GM12878 (cell line): ENCODE data around the gene DIAPH1. TPM values are rescaled to one million over a fixed set of nuclear protein-coding genes. Genes with fewer than 3 reads are reported as not detected.
A peak's percentile ranks its signal among the peaks of the same experiment; 100 is the strongest.

Experiments
- ATAC-seq: fragments of 200-7000 bp; cut with Tn5 transposase; 3 replicates; pipeline ENCODE4 v1.9.1; 2020; ENCODE audit warnings: mild to moderate bottlenecking, moderate library complexity
- BruUV-seq: library from RNA; stranded (reverse); fragments of 400-500 nt; replicated peaks from 2 replicates; lab custom pipeline; 2021; lab: Mats Ljungman, UMichigan
- CTCF ChIA-PET: fragments of 300-600 bp; sonication (Branson Sonifier 250); formaldehyde crosslinking; extraction: SDS; loops from one replicate; lab custom pipeline; 2021; ENCODE audit warnings: inconsistent platforms; lab: Yijun Ruan, JAX
- POLR2A ChIA-PET: fragments of 350-600 bp; formaldehyde crosslinking; extraction: SDS; loops from one replicate; lab custom pipeline; 2021; ENCODE audit warnings: inconsistent platforms; lab: Charles Lee
- RAD21 ChIA-PET: fragments of 300-600 bp; sonication (Branson Sonifier 250); formaldehyde crosslinking; loops from one replicate; lab custom pipeline; 2023; ENCODE audit warnings: antibody characterized with exemption; ENCODE audit not compliant: unreplicated experiment; lab: Charles Lee
- SMC1A ChIA-PET: fragments of 300-600 bp; sonication (Branson Sonifier 250); formaldehyde crosslinking; loops from one replicate; lab custom pipeline; 2023; ENCODE audit not compliant: unreplicated experiment, uncharacterized antibody; lab: Charles Lee
- DNase-seq: peaks from one replicate; pipeline ENCODE4 v3.0.0-alpha.2; 2011; ENCODE audit warnings: low read depth, low spot score
- FAIRE-seq: peaks from 3 replicates; lab custom pipeline; 2011; peaks lifted over from hg19 to GRCh38; lab: Jason Lieb, UNC
- H2AFZ ChIP-seq: 2 replicates; pipeline ENCODE4 v1.6.0; 2011; ENCODE audit warnings: low read depth, low read length, control low read depth; ENCODE audit not compliant: control insufficient read depth
- H3K27ac ChIP-seq: 2 replicates; pipeline ENCODE4 v1.5.1; 2011; ENCODE audit warnings: control low read depth; ENCODE audit not compliant: control insufficient read depth, insufficient read depth
- H3K27me3 ChIP-seq, 2 experiments: replicated peaks in 1 of 2; 2 replicates each; pipeline versions ENCODE4 v1.6.0 to v1.6.1; 2011; ENCODE audit warnings: low read length in 1 of 2; ENCODE audit not compliant: control insufficient read depth in 2 of 2, insufficient read depth in 2 of 2
- H3K36me3 ChIP-seq, 2 experiments: 2 replicates each; pipeline ENCODE4 v1.5.1; 2011; ENCODE audit warnings: low read length in 1 of 2; ENCODE audit not compliant: control insufficient read depth in 2 of 2, insufficient read depth in 2 of 2
- H3K4me1 ChIP-seq: 2 replicates; pipeline ENCODE4 v1.6.1; 2011; ENCODE audit warnings: mild to moderate bottlenecking, low read length, moderate library complexity, mixed read lengths; ENCODE audit not compliant: control insufficient read depth, insufficient read depth
- H3K4me2 ChIP-seq: 2 replicates; pipeline ENCODE4 v1.6.0; 2011; ENCODE audit warnings: control low read depth; ENCODE audit not compliant: control insufficient read depth, insufficient read depth
- H3K4me3 ChIP-seq: fragments of 200-600 bp; sonication (generic); 2 replicates; pipeline ENCODE4 v1.5.1; 2016
- H3K79me2 ChIP-seq: 2 replicates; pipeline ENCODE4 v1.6.0; 2011; ENCODE audit warnings: low read length; ENCODE audit not compliant: control insufficient read depth, insufficient read depth
- H3K9ac ChIP-seq: 2 replicates; pipeline ENCODE4 v1.8.0; 2011; ENCODE audit warnings: low read length, control low read depth, mixed read lengths; ENCODE audit not compliant: control insufficient read depth, insufficient read depth
- H3K9me3 ChIP-seq: replicated peaks from 3 replicates; pipeline ENCODE4 v1.5.1; 2011; ENCODE audit warnings: mild to moderate bottlenecking, low read length; ENCODE audit not compliant: control insufficient read depth, insufficient read depth
- H4K20me1 ChIP-seq: 2 replicates; pipeline ENCODE4 v1.6.0; 2011; ENCODE audit not compliant: control insufficient read depth, insufficient read depth
- CBFB ChIP-seq: IDR thresholded peaks from 2 replicates; pipeline ENCODE4 v1.6.1; 2016; ENCODE audit warnings: antibody characterized with exemption, low read depth
- CREM ChIP-seq: IDR thresholded peaks from 2 replicates; pipeline ENCODE4 v1.6.1; 2014; ENCODE audit warnings: antibody characterized with exemption, low read depth
- EED ChIP-seq: sonication (generic); IDR thresholded peaks from 2 replicates; pipeline ENCODE4 v1.6.1; 2016; ENCODE audit warnings: antibody characterized with exemption, low read depth
- EGR1 ChIP-seq, 2 experiments: IDR thresholded peaks; 1 replicate in 1 of 2; 2 replicates in 1 of 2; pipeline ENCODE4 v1.6.1; 2011 to 2012; ENCODE audit warnings: low read depth in 2 of 2, low read length in 2 of 2, borderline replicate concordance in 1 of 2, mild to moderate bottlenecking in 1 of 2, moderate library complexity in 1 of 2
- ETV6 ChIP-seq, 2 experiments: fragments of 450-650 bp in 1 of 2; IDR thresholded peaks in 1 of 2; conservative IDR thresholded peaks in 1 of 2; 2 replicates each; pipeline ENCODE4 v1.6.1; 2014; ENCODE audit warnings: antibody characterized with exemption in 1 of 2, borderline replicate concordance in 1 of 2, low read depth in 1 of 2, mild to moderate bottlenecking in 1 of 2, moderate library complexity in 1 of 2
- NR2C1 ChIP-seq: fragments of 450-650 bp; IDR thresholded peaks from 2 replicates; pipeline ENCODE4 v1.6.1; 2017; ENCODE audit warnings: antibody characterized with exemption, mild to moderate bottlenecking, moderate library complexity
- POLR2A ChIP-seq: IDR thresholded peaks from 2 replicates; pipeline ENCODE4 v1.6.1; 2011; ENCODE audit warnings: low read depth, mild to moderate bottlenecking, low read length
- WGBS: methylation state at CpG from one replicate; pipeline ENCODE4 v1.1.6; 2016; ENCODE audit warnings: low lambda C conversion rate; ENCODE audit not compliant: insufficient replicate concordance, insufficient coverage; ENCODE audit errors: missing lambda C conversion rate; 5-methylcytosine and 5-hydroxymethylcytosine counted together
- in situ Hi-C: fragments of 300-500 bp; cut with MboI; formaldehyde crosslinking; loops from 9 replicates; pipeline ENCODE4 v1.14.3; 2018; ENCODE audit warnings: mixed read lengths
- intact Hi-C: fragments of 100-400 bp; cut with micrococcal nuclease; formaldehyde crosslinking; loops from one replicate; pipeline ENCODE4 v1.14.2; 2022; ENCODE audit not compliant: unreplicated experiment
- polyA plus RNA-seq, 11 experiments: library from polyadenylated mRNA; depleted of rRNA in 4 of 11; unstranded in 6 of 11; stranded (reverse) in 5 of 11; fragments of >200 nt; fragmentation: Nextera tagmentation in 4 of 11; fragmentation: Illumina TruSeq in 1 of 11; extraction: Ambion mirVana in 4 of 11; extraction: Trizol in 1 of 11; gene quantifications; 1 replicate in 1 of 11; 2 replicates in 10 of 11; pipeline versions ENCODE4 v1.2.1 to v1.2.3, GENCODE V29; 2011 to 2016; ENCODE audit warnings: inconsistent platforms in 2 of 11, missing spikeins in 2 of 11, low read depth in 1 of 11
- total RNA-seq, 4 experiments: library from RNA; depleted of rRNA in 3 of 4; stranded (reverse); fragments of >200 nt in 3 of 4; fragmentation: Illumina TruSeq in 1 of 4; extraction: Trizol in 1 of 4; gene quantifications; 2 replicates each; pipeline versions ENCODE4 v1.2.1 to v1.2.3, GENCODE V29; 2013 to 2021

The DIAPH1 gene
- total and polyA plus RNA-seq, 10 of the 15 experiments (the other 5 are each of a cell fraction or from before 2014, with no cell fraction given): 37.8 to 168 (median 59.0) TPM

DNA sequence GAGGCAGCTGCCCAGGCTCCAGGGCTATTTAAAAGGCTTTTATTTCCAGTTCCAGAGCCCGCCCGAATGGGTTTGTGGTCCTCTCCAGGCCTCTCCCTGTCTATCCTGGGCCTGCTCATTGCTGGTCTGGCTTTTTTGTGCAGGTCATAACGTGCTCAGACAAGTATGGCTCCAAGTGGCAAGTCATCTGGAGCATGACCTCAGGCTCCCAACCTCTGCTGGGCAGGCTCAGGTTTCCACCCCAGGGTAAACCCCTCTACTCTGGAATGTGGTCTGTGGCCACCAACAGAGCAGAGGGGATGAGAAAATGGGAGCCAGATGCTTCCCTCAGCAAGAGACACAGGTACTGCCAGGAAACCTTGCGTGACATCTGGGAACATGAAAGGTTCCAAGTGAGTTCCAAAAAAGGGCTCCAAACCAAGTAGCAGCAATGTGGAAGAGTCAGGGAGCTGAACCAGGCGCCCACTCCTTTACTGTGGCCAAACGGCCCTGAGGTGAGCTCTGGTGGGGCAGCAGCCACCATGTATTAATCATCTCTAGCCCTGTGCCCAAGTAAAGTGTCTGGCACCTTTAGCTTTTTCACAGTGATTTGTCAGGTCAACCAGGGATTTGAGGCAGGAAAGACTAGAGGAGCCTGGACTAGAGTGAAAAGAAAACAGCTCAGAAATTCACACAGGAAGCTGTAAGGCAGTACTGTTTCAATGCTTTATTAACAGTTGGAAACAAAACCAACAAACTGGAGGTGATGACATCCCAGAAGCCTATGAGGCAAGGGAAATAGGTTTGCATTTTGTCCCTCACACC is 104.3 kb downstream of the DIAPH1 start:
- Histone ChIP-seq H3K27me3 (no peaks in the 10 kb centered on the region), H3K27ac (peak overlapping the region; percentile 90), H3K4me2 (peak overlapping the region; percentile 89), H3K79me2 (peaks cover 14% of the 10 kb centered on the region), H3K36me3 (peaks cover 12 to 23% of the 10 kb centered on the region in 2 experiments), H4K20me1 (no peaks in the 10 kb centered on the region), H3K4me3 (peak overlapping the region; percentile 69; the same call in 1 of the 2 replicates), H3K9me3 (no peaks in the 10 kb centered on the region), H3K9ac (no peak overlapping the region), H2AFZ (no peak overlapping the region), H3K4me1 (peaks cover 58% of the 10 kb centered on the region)
- BruUV-seq: no TSS peak
- POLR2A ChIA-PET: interaction anchor here (0.8 to 2.5 kb wide), 6 partner anchors 9 to 39 kb away, joined by 3 to 10 read pairs (median 4); no protein-coding TSS in a partner anchor
- ATAC-seq: peak; percentile 5
- TF ChIP-seq ETV6 (conservative IDR thresholded peaks at IDR 0.05 in 1 of 2, IDR thresholded peaks at IDR 0.05 in 1 of 2; ENCODE audit: borderline replicate concordance in 1 of 2, low read depth in 1 of 2): no peak
- TF ChIP-seq EED: peak; percentile 54
- TF ChIP-seq NR2C1: no peak
- TF ChIP-seq POLR2A: peak; percentile 13; the same call in 1 of the 2 replicates
- TF ChIP-seq EGR1 (IDR thresholded peaks at IDR 0.05; ENCODE audit: borderline replicate concordance in 1 of 2, low read depth in 2 of 2, low read length in 2 of 2): no peak
- TF ChIP-seq CREM: peak; percentile 39; the same call in 1 of the 2 replicates
- no peak for TF ChIP-seq CBFB
- DNase-seq: no peak
- in situ Hi-C loops: no loop called here
- RAD21 ChIA-PET: interaction anchor here (1.0 to 11.6 kb wide), 13 partner anchors 9 to 145 kb away, joined by 3 to 109 read pairs (median 11); partner anchors contain the start of genes DIAPH1, PCDHGA10, PCDHGA11 and PCDHGA12
- intact Hi-C loops: loop anchor here (1.0 to 5.0 kb wide), 2 partner anchors 15 to 123 kb away; partner anchors contain the start of genes HDAC3 and RELL2
- SMC1A ChIA-PET: interaction anchor here (1.0 to 10.8 kb wide), 16 partner anchors 11 to 144 kb away, joined by 3 to 176 read pairs (median 5); partner anchors contain the start of genes HDAC3, PCDHGA10, PCDHGA11 and PCDHGA12
- FAIRE-seq: no peak
- CTCF ChIA-PET: interaction anchor here (1.0 to 11.9 kb wide), 23 partner anchors 11 to 194 kb away, joined by 3 to 213 read pairs (median 18); partner anchors contain the start of genes PCDHGA10, PCDHGA11, PCDHGA12 and PCDHGB3
- WGBS: 13% methylated on average over 6 of the region's 6 CpGs
